Thoracic aorta (tissue), 2 donors: Measurements from ENCODE around the gene SPR. TPM values are rescaled to one million over a fixed set of nuclear protein-coding genes. Genes with fewer than 3 reads are reported as not detected.

Source experiments
- ATAC-seq: fragments of 150-250 bp; one replicate; pipeline ENCODE4 v1.8.0; 2017; ENCODE audit warnings: low read depth; ENCODE audit not compliant: insufficient number of reproducible peaks, low FRiP score
- DNase-seq: peaks from one replicate; pipeline ENCODE4 v3.0.0-alpha.2; 2020; ENCODE audit warnings: low spot score
- H3K27ac ChIP-seq, 2 donors: fragments of 200-600 bp; sonication (generic); 1 replicate in 1 of 2; 2 replicates in 1 of 2; pipeline ENCODE4 v1.5.1; 2016; ENCODE audit warnings: mild to moderate bottlenecking in 2 of 2, moderate library complexity in 2 of 2
- H3K27me3 ChIP-seq: fragments of 200-600 bp; sonication (generic); replicated peaks from 2 replicates; pipeline ENCODE4 v1.6.0; 2016; ENCODE audit warnings: mild to moderate bottlenecking; ENCODE audit not compliant: insufficient read depth
- H3K36me3 ChIP-seq: fragments of 200-600 bp; sonication (generic); one replicate; pipeline ENCODE4 v1.5.1; 2016
- H3K4me1 ChIP-seq, 2 donors: fragments of 200-600 bp; sonication (generic); 1 replicate in 1 of 2; 2 replicates in 1 of 2; pipeline versions ENCODE4 v1.5.1 to v1.6.0; 2016; ENCODE audit warnings: low read depth in 2 of 2, mild to moderate bottlenecking in 1 of 2; ENCODE audit not compliant: control insufficient read depth in 1 of 2
- H3K4me3 ChIP-seq: fragments of 200-600 bp; sonication (generic); 2 replicates; pipeline ENCODE4 v1.5.1; 2016; ENCODE audit warnings: mild to moderate bottlenecking
- H3K9me3 ChIP-seq: fragments of 200-600 bp; sonication (generic); 2 replicates; pipeline ENCODE4 v1.5.1; 2016
- total RNA-seq, 2 donors: library from RNA; depleted of rRNA; stranded (reverse); fragments of >200 nt; gene quantifications; one replicate each; pipeline versions ENCODE4 v1.1.0 to v1.2.3, GENCODE V29; 2016
- TF ChIP-seq, protein P1 (sequence below): fragments of 200-600 bp; sonication (generic); IDR thresholded peaks from one replicate; pipeline ENCODE4 v1.5.1; 2019; ENCODE audit warnings: antibody characterized with exemption

SPR gene
- total RNA-seq, 2 donors from 2014 or later: 26.1 to 42.6 TPM

DNA sequence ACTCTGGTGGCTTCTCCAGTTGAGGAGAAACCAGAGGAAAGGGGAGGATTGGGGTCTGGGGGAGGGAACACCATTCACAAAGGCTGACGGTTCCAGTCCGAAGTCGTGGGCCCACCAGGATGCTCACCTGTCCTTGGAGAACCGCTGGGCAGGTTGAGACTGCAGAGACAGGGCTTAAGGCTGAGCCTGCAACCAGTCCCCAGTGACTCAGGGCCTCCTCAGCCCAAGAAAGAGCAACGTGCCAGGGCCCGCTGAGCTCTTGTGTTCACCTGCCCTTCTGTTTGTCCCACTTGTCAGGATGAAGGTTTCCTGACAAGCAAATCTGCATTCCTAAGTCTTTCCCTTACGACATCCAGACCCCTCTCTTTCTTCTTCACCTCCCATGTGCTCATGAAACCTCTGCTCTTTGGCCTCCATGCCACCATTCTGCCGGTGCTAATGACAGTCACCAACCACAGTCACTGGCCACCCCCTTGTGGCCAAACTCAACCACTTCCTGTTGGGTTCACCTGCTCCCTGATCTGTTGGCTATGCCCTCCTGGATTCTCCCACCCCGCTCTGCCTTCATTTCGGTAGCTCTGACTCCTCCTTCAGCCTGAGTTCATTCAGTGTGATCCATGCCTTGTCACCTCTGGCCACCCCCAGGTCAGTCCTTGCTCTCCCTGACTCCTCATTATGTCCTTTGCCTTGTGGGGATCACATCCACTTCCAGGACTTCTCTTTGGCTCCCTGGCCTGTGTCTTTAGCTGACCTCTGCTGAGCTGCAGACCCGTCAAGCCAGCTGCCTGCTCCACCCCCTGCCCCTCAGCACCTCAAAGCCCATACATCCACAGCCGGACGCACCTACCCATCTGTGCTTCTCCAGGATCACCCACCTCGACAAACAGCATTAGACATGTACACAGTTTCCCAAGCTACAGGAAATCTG lies 47.7 kb downstream of the SPR start:
- Histone ChIP-seq H3K27me3 (no peaks in the 10 kb centered on the region), H3K9me3 (no peaks in the 10 kb centered on the region), H3K4me3 (no peak overlapping the region), H3K27ac (no peak overlapping the region), H3K4me1 (no peaks in the 10 kb centered on the region), H3K36me3 (no peaks in the 10 kb centered on the region)
- DNase-seq (no peak), ATAC-seq (no peak)
- TF ChIP-seq, protein P1, sequence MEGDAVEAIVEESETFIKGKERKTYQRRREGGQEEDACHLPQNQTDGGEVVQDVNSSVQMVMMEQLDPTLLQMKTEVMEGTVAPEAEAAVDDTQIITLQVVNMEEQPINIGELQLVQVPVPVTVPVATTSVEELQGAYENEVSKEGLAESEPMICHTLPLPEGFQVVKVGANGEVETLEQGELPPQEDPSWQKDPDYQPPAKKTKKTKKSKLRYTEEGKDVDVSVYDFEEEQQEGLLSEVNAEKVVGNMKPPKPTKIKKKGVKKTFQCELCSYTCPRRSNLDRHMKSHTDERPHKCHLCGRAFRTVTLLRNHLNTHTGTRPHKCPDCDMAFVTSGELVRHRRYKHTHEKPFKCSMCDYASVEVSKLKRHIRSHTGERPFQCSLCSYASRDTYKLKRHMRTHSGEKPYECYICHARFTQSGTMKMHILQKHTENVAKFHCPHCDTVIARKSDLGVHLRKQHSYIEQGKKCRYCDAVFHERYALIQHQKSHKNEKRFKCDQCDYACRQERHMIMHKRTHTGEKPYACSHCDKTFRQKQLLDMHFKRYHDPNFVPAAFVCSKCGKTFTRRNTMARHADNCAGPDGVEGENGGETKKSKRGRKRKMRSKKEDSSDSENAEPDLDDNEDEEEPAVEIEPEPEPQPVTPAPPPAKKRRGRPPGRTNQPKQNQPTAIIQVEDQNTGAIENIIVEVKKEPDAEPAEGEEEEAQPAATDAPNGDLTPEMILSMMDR: peak; percentile 8

DNA sequence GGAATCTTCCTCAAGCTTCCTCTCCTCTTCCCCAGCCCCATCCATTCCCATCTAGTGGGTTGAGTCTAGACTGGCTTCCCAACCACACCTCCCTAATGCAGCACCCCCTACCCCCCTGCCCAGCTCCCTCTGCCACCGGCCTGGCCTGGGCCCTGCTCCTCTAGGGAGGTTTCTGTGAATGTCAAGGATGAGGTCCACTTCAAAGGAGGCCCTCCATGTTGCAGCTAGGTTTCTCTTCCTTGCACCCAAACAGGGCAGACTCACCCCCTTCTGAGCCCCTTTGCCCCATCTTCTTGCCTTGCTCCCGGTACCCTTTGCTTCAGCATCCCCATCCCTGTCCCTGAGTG lies 48.4 kb downstream of the SPR start:
- no peaks in the 10 kb centered on the region for H3K4me1 ChIP-seq
- H3K27me3 ChIP-seq: no peaks in the 10 kb centered on the region
- ATAC-seq (no peak), DNase-seq (no peak)
- H3K4me3 ChIP-seq: no peak overlapping the region
- H3K9me3 ChIP-seq: no peaks in the 10 kb centered on the region
- H3K27ac ChIP-seq: no peak overlapping the region
- TF ChIP-seq, protein P1: no peak
- H3K36me3 ChIP-seq: no peaks in the 10 kb centered on the region

DNA sequence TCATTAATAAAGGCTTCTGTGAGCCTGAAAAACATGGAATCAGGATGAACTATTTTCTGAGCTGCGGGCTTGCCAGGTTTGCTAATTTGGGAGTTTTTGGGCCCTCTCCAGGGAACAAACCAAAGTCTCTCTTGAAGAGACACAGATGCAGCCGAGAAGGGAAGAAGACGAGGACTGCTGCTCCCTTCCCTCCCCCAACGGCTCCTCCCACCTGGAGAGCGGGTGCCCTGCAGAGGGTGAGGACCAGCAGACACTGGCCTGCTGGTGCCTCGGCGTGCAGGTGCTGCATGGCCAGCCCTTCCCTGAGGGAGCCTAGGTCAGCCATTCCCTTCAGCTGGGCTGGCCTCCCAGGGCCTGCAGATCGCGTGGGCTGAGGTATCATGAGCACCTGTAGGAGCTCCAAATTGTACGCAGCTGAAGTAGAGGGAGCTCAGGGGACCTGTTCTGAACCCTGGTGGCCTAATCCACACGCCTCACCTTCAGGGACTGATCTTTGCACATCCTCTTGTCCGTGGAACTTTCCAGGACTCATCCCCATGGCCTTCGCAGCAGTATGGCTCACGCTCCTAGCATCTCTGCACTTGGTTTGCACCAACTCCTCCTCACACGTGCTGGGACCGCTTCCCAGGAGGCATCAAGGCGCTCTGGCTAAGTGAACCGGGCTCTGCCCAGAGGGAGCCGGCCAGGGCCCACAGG lies 49.6 kb downstream of the SPR start:
- no peak overlapping the region for H3K4me3 ChIP-seq
- no peaks in the 10 kb centered on the region for H3K27me3 ChIP-seq
- ATAC-seq (no peak), DNase-seq (no peak)
- no peaks in the 10 kb centered on the region for H3K9me3 ChIP-seq
- no peaks in the 10 kb centered on the region for H3K36me3 ChIP-seq
- H3K27ac ChIP-seq: no peak overlapping the region
- TF ChIP-seq, protein P1: no peak
- H3K4me1 ChIP-seq: no peaks in the 10 kb centered on the region

DNA sequence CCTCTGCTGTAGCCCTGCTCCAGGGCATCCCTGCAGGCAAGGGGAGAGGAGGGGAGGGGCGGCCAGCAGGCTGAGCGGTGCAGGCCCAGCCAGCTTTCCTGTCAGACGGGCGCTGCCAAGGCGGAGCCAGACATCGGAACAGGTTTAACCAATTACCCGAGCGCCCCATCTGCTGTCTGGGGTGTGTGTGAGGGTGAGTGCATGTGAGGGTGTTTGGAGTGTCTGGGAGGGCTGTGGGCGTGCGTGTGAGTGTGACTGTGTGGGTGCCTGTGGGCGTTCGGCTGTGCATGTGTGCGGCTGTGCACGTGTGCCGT lies 50.1 kb downstream of the SPR start:
- TF ChIP-seq, protein P1: no peak
- no peaks in the 10 kb centered on the region for H3K36me3 ChIP-seq
- H3K27ac ChIP-seq: no peak overlapping the region
- no peaks in the 10 kb centered on the region for H3K9me3 ChIP-seq
- no peaks in the 10 kb centered on the region for H3K27me3 ChIP-seq
- ATAC-seq: no peak
- no peak for DNase-seq
- H3K4me1 ChIP-seq: no peaks in the 10 kb centered on the region
- no peak overlapping the region for H3K4me3 ChIP-seq

DNA sequence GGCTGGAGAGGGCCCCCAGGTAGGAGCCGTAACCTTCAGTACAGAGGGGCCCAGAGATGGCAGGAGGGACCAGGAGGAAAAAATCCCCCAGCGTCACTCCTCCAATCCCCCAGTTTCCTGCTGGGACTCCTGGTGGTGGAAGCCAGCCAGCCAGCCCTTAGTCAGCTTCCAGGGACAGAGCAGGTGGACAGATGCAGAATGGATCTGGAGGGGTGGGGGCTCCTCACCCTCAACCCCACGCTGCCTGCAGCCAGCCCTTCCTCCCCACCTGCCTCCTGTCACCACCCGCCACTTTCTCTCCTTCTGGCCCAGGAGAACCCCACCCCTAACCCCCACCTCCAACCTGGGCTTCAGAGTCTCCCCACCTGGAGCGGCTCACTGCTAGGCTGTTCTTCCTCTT lies 51.2 kb downstream of the SPR start:
- no peaks in the 10 kb centered on the region for H3K4me1 ChIP-seq
- TF ChIP-seq, protein P1: no peak
- no peaks in the 10 kb centered on the region for H3K27me3 ChIP-seq
- H3K27ac ChIP-seq: no peak overlapping the region
- no peak for DNase-seq
- H3K9me3 ChIP-seq: no peaks in the 10 kb centered on the region
- no peak for ATAC-seq
- H3K36me3 ChIP-seq: no peaks in the 10 kb centered on the region
- no peak overlapping the region for H3K4me3 ChIP-seq
